ENCODE data around the gene IL17B.

The IL17B gene

DNA sequence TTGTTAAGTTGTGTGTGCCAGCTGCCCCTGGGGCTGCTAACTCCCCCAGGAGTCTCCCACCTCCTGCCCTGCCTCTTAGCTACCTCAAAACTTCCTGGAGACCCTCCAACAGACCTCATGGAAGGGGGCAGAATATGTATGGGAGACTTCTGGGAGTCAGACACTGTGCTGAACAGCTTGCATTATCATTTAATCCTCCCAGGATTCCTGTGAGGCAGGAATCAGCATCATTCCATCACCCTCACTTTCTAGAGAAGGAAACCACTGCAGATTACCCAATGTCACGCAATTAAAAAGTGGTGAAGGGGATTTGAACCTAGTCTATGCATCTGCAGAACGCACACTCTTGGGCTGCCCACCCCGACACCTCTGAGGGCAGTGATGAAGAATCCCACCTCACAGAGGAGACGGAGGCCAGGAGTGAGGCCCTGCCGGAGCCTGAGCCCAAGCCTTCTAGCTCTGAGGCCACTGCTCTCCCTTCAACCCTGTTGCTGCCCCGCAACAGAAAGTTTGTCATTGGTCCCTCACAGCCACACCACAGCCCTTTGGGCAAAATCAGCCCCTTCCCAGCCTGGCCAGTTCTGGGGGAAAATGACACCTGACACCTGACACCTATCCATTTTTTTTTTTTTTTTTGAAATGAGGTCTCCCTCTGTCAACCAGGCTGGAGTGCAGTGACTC is 30.3 kb upstream of the IL17B start:
- TF ChIP-seq ZFX (IDR thresholded peaks at IDR 0.05) = no peak
- TF ChIP-seq CTCF (conservative IDR thresholded peaks at IDR 0.05) = no peak
- H3K27ac ChIP-seq = no peak overlapping the region

- no peak for TF ChIP-seq CTCF (conservative IDR thresholded peaks at IDR 0.05)
- TF ChIP-seq ZFX (IDR thresholded peaks at IDR 0.05) = no peak
- no peak overlapping the region for H3K27ac ChIP-seq
These were observed 29.4 kb upstream of the IL17B start for GRCh38 chr5:149408252-149409099.

DNA sequence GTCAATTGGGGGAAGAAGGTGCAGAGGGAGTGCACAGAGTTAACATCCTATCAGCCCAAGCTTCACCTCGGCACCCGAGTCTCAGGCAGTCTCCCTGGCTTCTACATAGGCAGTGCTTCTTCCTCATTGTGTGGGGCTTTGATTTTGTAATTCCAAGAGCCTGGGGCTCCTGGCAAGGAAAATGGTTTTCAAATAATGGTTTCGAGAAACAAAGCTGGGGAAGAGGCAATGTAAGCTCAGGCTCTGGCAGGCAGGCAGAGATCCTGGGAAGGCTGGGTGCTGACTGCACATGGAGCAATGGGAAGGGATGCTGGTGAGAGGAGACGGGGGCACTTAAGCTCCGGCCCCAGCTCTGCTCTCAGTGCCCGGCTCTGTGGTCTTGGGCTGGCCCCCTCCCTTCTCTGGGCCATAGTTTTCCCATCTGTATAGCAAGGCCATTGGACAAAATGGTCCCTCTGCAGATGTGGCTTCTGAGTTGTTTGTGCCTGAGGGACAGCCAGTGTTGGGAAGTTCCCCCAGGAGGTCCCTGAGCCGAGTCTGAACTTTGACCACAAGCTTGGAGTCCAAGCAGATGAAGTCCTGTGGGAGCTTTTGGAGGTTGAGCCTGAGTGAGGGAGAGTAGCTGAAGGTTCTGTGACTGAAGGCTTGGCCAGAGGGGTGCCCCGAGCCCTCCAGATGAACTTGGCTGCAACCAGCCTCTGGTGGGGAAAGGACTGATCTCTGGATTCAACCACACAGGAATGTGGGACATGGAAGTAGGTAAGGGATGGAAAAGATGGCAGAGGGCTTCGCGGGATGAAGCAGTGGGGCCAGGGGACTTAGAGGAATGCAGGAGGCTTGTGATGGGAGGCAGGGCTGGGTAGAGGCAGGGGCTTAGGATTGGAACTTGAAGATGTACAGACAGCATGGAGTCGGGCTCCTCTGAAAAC is 28.5 kb upstream of the IL17B start:
- TF ChIP-seq ZFX (IDR thresholded peaks at IDR 0.05) (no peak), CTCF (conservative IDR thresholded peaks at IDR 0.05) (no peak)
- H3K27ac ChIP-seq = no peak overlapping the region

- no peak for TF ChIP-seq CTCF (conservative IDR thresholded peaks at IDR 0.05)
- TF ChIP-seq ZFX (IDR thresholded peaks at IDR 0.05) = no peak
These were observed 27.9 kb upstream of the IL17B start for GRCh38 chr5:149406979-149407306.

GRCh38 chr5:149406203-149406978 is 27.3 kb upstream of the IL17B start:
- H3K27ac ChIP-seq = no peak overlapping the region
- TF ChIP-seq ZFX (IDR thresholded peaks at IDR 0.05) (no peak), CTCF (conservative IDR thresholded peaks at IDR 0.05) (no peak)

More at GRCh38 chr5:149406979-149407306, 27.9 kb upstream of the IL17B start:
- H3K27ac ChIP-seq = no peak overlapping the region

- TF ChIP-seq ZFX (IDR thresholded peaks at IDR 0.05) = no peak
- no peak for TF ChIP-seq CTCF (conservative IDR thresholded peaks at IDR 0.05)
- H3K27ac ChIP-seq = no peak overlapping the region
These were observed 26.6 kb upstream of the IL17B start for GRCh38 chr5:149405550-149406202.
